ENCODE results near the gene ALB. TPM values are rescaled to one million over a fixed set of nuclear protein-coding genes. Genes with fewer than 3 reads are reported as not detected.
A peak's percentile ranks its signal among the peaks of the same experiment; 100 is the strongest.

ALB gene
- total RNA-seq, 1 experiment from 2014 or later: not detected

DNA sequence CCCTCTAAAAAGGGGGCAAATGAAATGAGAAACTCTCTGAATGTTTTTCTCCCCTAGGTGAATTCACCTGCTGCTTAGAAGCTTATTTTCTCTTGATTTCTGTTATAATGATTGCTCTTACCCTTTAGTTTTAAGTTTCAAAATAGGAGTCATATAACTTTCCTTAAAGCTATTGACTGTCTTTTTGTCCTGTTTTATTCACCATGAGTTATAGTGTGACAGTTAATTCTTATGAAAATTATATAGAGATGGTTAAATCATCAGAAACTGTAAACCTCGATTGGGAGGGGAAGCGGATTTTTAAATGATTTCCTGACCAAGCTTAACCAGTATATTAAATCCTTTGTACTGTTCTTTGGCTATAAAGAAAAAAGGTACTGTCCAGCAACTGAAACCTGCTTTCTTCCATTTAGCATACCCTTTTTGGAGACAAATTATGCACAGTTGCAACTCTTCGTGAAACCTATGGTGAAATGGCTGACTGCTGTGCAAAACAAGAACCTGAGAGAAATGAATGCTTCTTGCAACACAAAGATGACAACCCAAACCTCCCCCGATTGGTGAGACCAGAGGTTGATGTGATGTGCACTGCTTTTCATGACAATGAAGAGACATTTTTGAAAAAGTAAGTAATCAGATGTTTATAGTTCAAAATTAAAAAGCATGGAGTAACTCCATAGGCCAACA lies 4.2 kb downstream of the ALB start:
- no peak for DNase-seq (ENCODE audit: low read depth)

DNA sequence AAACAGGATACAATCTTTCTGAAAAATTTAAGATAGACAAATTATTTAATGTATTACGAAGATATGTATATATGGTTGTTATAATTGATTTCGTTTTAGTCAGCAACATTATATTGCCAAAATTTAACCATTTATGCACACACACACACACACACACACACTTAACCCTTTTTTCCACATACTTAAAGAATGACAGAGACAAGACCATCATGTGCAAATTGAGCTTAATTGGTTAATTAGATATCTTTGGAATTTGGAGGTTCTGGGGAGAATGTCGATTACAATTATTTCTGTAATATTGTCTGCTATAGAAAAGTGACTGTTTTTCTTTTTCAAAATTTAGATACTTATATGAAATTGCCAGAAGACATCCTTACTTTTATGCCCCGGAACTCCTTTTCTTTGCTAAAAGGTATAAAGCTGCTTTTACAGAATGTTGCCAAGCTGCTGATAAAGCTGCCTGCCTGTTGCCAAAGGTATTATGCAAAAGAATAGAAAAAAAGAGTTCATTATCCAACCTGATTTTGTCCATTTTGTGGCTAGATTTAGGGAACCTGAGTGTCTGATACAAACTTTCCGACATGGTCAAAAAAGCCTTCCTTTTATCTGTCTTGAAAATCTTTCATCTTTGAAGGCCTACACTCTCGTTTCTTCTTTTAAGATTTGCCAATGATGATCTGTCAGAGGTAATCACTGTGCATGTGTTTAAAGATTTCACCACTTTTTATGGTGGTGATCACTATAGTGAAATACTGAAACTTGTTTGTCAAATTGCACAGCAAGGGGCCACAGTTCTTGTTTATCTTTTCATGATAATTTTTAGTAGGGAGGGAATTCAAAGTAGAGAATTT lies 5.2 kb downstream of the ALB start:
- DNase-seq (ENCODE audit: low read depth): no peak

DNA sequence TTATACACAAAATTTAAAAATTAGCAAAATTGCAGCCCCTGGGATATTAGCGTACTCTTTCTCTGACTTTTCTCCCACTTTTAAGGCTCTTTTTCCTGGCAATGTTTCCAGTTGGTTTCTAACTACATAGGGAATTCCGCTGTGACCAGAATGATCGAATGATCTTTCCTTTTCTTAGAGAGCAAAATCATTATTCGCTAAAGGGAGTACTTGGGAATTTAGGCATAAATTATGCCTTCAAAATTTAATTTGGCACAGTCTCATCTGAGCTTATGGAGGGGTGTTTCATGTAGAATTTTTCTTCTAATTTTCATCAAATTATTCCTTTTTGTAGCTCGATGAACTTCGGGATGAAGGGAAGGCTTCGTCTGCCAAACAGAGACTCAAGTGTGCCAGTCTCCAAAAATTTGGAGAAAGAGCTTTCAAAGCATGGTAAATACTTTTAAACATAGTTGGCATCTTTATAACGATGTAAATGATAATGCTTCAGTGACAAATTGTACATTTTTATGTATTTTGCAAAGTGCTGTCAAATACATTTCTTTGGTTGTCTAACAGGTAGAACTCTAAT lies 6.0 kb downstream of the ALB start:
- DNase-seq (ENCODE audit: low read depth): no peak

DNA sequence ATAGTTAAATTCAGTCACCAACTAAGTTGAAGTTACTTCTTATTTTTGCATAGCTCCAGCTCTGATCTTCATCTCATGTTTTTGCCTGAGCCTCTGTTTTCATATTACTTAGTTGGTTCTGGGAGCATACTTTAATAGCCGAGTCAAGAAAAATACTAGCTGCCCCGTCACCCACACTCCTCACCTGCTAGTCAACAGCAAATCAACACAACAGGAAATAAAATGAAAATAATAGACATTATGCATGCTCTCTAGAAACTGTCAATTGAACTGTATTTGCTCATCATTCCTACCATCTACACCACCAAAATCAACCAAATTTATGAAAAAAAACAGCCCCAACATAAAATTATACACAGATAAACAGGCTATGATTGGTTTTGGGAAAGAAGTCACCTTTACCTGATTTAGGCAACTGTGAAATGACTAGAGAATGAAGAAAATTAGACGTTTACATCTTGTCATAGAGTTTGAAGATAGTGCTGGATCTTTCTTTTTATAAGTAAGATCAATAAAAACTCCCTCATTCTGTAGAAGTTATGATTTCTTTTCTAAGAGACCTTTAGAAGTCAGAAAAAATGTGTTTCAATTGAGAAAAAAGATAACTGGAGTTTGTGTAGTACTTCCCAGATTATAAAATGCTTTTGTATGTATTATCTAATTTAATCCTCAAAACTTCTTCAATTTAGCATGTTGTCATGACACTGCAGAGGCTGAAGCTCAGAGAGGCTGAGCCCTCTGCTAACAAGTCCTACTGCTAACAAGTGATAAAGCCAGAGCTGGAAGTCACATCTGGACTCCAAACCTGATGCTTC lies 7.0 kb downstream of the ALB start:
- DNase-seq (ENCODE audit: low read depth): no peak

DNA sequence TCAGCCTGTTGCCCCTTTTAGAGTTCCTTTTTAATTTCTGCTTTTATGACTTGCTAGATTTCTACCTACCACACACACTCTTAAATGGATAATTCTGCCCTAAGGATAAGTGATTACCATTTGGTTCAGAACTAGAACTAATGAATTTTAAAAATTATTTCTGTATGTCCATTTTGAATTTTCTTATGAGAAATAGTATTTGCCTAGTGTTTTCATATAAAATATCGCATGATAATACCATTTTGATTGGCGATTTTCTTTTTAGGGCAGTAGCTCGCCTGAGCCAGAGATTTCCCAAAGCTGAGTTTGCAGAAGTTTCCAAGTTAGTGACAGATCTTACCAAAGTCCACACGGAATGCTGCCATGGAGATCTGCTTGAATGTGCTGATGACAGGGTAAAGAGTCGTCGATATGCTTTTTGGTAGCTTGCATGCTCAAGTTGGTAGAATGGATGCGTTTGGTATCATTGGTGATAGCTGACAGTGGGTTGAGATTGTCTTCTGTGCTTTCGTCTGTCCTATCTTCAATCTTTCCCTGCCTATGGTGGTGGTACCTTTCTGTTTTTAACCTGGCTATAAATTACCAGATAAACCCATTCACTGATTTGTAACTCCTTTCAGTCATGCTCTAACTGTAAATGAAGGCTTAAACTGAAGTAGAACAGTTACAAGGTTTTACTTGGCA lies 7.8 kb downstream of the ALB start:
- no peak for DNase-seq (ENCODE audit: low read depth)

DNA sequence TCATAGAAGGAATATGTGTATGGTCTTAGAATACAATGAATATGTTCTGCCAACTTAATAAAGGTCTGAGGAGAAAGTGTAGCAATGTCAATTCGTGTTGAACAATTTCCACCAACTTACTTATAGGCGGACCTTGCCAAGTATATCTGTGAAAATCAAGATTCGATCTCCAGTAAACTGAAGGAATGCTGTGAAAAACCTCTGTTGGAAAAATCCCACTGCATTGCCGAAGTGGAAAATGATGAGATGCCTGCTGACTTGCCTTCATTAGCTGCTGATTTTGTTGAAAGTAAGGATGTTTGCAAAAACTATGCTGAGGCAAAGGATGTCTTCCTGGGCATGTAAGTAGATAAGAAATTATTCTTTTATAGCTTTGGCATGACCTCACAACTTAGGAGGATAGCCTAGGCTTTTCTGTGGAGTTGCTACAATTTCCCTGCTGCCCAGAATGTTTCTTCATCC lies 9.2 kb downstream of the ALB start:
- DNase-seq (ENCODE audit: low read depth): no peak

DNA sequence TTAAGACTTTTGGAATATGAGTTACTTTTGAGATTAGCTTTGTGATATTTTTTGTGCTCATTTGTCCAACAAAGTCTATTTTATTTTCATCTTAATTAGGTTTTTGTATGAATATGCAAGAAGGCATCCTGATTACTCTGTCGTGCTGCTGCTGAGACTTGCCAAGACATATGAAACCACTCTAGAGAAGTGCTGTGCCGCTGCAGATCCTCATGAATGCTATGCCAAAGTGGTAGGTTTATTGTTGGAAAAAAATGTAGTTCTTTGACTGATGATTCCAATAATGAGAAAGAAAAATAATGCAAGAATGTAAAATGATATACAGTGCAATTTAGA lies 10.8 kb downstream of the ALB start:
- no peak for DNase-seq (ENCODE audit: low read depth)

DNA sequence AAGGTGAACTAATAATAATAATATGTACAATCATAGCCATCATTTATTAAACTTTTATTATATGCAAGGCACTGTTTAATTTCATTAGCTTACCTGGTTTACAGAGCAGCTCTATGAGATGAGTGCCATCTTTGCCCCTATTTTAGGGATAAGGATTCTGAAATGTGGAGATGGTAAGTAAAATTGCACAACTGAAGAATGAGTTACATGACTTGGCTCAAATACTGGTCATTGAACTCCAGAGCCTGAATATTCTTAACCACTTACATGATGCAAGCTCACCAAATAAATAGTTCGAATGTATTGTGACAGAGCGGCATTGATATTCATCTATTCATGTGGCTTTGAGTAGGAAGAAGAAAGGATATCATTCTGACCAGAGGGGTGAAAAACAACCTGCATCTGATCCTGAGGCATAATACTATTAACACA lies 11.7 kb downstream of the ALB start:
- no peak for DNase-seq (ENCODE audit: low read depth)

DNA sequence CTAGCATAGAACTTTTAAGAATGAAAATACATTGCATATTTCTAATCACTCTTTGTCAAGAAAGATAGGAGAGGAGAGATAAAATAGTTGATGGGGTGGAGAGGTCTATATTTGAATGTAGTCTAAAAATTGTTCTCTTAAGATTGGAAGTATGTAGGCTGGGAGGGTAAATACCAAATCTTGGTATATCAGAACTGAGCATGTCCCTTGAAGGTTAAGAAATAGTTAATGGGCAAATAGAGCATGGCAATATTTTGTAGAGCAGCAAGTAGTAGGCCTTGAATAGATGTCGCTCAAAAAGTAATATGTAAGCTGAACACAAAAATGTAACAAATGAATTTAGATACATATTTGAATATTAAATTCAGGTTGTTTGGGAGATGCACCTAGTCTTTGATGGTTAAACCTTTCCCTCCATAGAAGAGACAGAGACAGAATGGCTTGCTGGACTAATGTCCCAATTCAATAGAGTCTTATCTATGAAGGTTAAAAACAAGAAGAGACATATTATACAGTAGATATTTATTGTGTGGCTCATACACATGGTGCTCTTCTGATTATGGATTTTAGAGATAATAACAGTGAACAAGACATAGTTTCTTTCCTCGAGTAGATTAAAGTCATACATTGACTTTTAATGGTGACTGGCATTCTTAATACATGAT lies 12.5 kb downstream of the ALB start:
- no peak for DNase-seq (ENCODE audit: low read depth)

DNA sequence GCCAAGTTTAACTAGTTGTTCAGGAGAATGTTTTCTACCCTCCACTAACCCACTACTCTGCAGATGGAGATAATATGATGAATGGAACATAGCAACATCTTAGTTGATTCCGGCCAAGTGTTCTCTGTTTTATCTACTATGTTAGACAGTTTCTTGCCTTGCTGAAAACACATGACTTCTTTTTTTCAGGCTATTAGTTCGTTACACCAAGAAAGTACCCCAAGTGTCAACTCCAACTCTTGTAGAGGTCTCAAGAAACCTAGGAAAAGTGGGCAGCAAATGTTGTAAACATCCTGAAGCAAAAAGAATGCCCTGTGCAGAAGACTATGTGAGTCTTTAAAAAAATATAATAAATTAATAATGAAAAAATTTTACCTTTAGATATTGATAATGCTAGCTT lies 13.3 kb downstream of the ALB start:
- DNase-seq (ENCODE audit: low read depth): no peak

DNA sequence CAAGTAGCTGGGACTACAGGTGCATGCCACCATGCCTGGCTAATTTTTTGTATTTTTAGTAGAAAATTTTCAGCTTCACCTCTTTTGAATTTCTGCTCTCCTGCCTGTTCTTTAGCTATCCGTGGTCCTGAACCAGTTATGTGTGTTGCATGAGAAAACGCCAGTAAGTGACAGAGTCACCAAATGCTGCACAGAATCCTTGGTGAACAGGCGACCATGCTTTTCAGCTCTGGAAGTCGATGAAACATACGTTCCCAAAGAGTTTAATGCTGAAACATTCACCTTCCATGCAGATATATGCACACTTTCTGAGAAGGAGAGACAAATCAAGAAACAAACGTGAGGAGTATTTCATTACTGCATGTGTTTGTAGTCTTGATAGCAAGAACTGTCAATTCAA lies 13.9 kb downstream of the ALB start:
- peak; percentile 22 for DNase-seq (ENCODE audit: low read depth)

DNA sequence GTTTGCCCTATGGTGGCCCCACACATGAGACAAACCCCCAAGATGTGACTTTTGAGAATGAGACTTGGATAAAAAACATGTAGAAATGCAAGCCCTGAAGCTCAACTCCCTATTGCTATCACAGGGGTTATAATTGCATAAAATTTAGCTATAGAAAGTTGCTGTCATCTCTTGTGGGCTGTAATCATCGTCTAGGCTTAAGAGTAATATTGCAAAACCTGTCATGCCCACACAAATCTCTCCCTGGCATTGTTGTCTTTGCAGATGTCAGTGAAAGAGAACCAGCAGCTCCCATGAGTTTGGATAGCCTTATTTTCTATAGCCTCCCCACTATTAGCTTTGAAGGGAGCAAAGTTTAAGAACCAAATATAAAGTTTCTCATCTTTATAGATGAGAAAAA lies 14.6 kb downstream of the ALB start:
- no peak for DNase-seq (ENCODE audit: low read depth)

DNA sequence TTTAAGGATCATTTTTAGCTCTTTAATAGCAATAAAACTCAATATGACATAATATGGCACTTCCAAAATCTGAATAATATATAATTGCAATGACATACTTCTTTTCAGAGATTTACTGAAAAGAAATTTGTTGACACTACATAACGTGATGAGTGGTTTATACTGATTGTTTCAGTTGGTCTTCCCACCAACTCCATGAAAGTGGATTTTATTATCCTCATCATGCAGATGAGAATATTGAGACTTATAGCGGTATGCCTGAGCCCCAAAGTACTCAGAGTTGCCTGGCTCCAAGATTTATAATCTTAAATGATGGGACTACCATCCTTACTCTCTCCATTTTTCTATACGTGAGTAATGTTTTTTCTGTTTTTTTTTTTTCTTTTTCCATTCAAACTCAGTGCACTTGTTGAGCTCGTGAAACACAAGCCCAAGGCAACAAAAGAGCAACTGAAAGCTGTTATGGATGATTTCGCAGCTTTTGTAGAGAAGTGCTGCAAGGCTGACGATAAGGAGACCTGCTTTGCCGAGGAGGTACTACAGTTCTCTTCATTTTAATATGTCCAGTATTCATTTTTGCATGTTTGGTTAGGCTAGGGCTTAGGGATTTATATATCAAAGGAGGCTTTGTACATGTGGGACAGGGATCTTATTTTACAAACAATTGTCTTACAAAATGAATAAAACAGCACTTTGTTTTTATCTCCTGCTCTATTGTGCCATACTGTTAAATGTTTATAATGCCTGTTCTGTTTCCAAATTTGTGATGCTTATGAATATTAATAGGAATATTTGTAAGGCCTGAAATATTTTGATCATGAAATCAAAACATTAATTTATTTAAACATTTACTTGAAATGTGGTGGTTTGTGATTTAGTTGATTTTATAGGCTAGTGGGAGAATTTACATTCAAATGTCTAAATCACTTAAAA lies 15.3 kb downstream of the ALB start:
- no peak for DNase-seq (ENCODE audit: low read depth)

DNA sequence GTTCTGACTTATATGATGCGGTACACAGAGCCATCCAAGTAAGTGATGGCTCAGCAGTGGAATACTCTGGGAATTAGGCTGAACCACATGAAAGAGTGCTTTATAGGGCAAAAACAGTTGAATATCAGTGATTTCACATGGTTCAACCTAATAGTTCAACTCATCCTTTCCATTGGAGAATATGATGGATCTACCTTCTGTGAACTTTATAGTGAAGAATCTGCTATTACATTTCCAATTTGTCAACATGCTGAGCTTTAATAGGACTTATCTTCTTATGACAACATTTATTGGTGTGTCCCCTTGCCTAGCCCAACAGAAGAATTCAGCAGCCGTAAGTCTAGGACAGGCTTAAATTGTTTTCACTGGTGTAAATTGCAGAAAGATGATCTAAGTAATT lies 16.5 kb downstream of the ALB start:
- DNase-seq (ENCODE audit: low read depth): no peak

DNA sequence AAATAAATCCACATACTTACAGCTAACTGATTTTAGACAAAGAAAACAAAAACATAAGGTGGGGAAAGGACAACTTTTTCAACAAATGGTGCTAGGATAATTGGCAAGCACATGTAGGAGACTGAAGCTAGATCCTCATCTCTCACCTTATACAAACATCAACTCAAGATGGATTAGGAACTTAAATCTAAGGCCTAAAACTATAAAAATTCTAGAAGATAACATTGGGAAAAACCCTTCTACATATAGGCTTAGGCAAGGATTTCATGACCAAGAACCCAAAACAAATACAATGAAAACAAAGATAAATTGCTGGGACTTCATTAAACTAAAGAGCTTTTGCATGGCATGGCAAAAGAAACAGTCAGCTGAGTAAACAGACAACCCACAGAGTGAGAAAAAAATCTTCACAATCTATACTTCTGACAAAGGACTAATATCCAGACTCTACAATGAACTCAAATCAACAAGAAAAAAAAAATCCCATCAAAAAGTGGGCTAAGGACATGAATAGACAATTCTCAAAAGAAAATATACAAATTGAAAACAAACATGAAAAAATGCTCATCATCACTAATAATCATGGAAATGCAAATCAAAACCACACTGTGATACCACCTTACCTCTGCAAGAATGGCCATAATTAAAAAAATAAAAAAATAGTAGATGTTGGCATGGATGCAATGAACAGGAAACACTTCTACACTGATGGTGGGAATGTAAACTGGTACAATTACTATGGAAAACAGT lies 17.8 kb downstream of the ALB start:
- no peak for DNase-seq (ENCODE audit: low read depth)

DNA sequence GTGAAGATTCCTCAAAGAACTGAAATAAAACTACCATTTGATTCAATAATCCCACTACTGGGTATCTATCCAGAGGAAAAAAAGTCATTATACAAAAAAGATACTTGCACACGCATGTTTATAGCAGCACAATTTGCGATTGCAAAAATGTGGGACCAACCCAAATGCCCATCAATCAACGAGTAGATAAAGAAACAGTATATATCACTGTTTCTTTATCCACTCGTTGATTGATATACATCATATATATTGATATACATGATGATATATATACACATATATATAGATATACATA lies 18.3 kb downstream of the ALB start:
- DNase-seq (ENCODE audit: low read depth): no peak

DNA sequence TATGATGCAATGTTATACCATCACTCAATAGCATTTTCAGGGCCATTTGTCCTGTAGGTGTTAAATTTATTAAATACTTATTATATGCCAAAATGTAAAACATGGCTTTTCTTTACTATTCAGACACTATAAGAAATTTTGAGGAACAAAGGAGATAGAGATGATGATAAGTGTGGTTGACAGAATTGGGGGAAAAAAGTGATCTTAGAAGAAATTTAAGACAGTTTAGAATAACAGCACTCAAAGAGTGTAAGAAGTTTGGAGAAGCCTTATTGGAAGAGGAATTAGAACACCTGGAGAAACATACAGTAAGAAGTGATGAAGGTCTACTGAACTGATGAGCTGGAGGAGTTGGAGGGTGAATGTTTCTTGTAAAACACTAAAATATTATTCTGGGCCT lies 19.1 kb downstream of the ALB start:
- no peak for DNase-seq (ENCODE audit: low read depth)

DNA sequence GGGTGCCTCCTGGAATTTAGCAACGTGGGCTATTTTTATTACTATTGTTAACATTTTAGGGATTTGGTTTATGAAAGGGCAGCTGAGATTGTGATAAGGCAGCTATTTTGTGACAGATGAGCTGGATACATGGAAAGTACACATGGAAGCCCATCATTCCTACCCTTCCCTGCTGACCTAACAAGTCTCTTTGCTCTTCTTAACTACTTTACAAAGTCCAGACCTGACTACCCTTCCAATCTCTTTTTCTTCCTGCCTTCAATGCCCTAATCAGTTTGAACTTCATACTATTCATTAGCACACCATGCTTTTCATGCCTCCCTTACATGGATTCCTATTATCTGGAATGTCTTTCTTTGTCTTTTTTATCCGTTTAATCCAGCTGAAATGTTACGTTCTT lies 22.6 kb downstream of the ALB start:
- DNase-seq (ENCODE audit: low read depth): no peak

DNA sequence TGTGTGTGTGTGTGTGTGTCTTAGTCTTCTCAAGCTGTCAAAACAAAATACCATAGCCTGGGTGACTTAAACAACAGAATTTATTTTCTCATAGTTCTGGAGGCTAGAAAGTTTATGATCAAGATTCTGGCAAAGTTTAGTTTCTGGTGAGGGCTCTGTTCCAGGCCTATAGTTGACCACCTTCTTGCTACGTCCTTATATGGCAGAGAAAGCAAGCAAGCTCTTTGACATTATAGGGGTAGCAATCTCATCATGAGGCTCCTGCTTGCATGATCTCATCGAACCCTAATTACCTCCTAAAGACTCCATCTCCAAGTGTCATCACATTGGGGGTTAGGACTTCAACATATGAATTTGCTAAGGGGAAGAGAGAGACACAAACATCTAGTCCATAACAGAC lies 25.0 kb downstream of the ALB start:
- no peak for DNase-seq (ENCODE audit: low read depth)
